Adrenal gland (tissue), 12 donors: ENCODE data around the gene ACE. TPM values are rescaled to one million over a fixed set of nuclear protein-coding genes. Genes with fewer than 3 reads are reported as not detected.

Source experiments
- DNase-seq, 7 donors: peaks; one replicate each; pipeline ENCODE4 v3.0.0-alpha.2; 2019 to 2020
- H3K27ac ChIP-seq, 5 donors: fragments of 200-600 bp; sonication (generic) in 4 of 5; 1 replicate in 3 of 5; 2 replicates in 2 of 5; pipeline versions ENCODE4 v1.5.1 to v1.8.0; 2016 to 2020; ENCODE audit warnings: mild to moderate bottlenecking in 1 of 5
- H3K27me3 ChIP-seq: fragments of 200-600 bp; 2 replicates; pipeline ENCODE4 v1.8.0; 2021
- H3K36me3 ChIP-seq, 2 donors: fragments of 200-600 bp; replicated peaks in 1 of 2; 1 replicate in 1 of 2; 2 replicates in 1 of 2; pipeline versions ENCODE4 v1.5.1 to v1.8.0; 2018 to 2022
- H3K4me1 ChIP-seq, 2 donors: fragments of 200-600 bp; replicated peaks in 1 of 2; 1 replicate in 1 of 2; 2 replicates in 1 of 2; pipeline versions ENCODE4 v1.5.1 to v1.8.0; 2018 to 2021
- H3K4me3 ChIP-seq, 4 donors: fragments of 200-600 bp; sonication (generic) in 3 of 4; one replicate each; pipeline ENCODE4 v1.5.1; 2016 to 2018
- H3K9me3 ChIP-seq, 3 donors: fragments of 200-600 bp; sonication (generic) in 1 of 3; replicated peaks in 1 of 3; 1 replicate in 2 of 3; 2 replicates in 1 of 3; pipeline versions ENCODE4 v1.5.1 to v1.8.0; 2016 to 2021
- CTCF ChIP-seq, 6 experiments: fragments of 450-650 bp in 4 of 6; fragments of 200-600 bp in 2 of 6; sonication (generic) in 1 of 6; IDR thresholded peaks; 1 replicate in 5 of 6; 2 replicates in 1 of 6; pipeline versions ENCODE4 v1.5.1 to v1.8.0; 2016 to 2021; ENCODE audit warnings: antibody characterized with exemption in 6 of 6, mild to moderate bottlenecking in 2 of 6, moderate library complexity in 1 of 6
- POLR2A ChIP-seq, 2 donors: fragments of 450-650 bp; IDR thresholded peaks; one replicate each; pipeline ENCODE4 v1.6.1; 2017; ENCODE audit warnings: antibody characterized with exemption in 2 of 2, mild to moderate bottlenecking in 2 of 2, moderate library complexity in 1 of 2
- WGBS, 4 donors: extraction: QIAGEN DNeasy Blood & Tissue Kit in 2 of 4; methylation state at CpG; one replicate each; pipeline versions ENCODE4 v1.1.5 to v1.1.7; 2013 to 2017; 5-methylcytosine and 5-hydroxymethylcytosine counted together
- intact Hi-C, 2 donors: fragments of 100-400 bp; cut with DNase I; formaldehyde crosslinking; loops; one replicate each; pipeline versions ENCODE4 v1.14.1 to v1.15.0; 2022 to 2023
- polyA plus RNA-seq, 3 donors: library from polyadenylated mRNA; stranded (reverse); fragments of 200-250 nt in 2 of 3; fragments of 350-450 nt in 1 of 3; fragmentation: Illumina TruSeq in 1 of 3; extraction: RNeasy Lipid Tissue Mini Kit (QIAGEN cat#74804) in 1 of 3; gene quantifications; one replicate each; pipeline ENCODE4 v1.2.3, GENCODE V29; 2013 to 2014
- total RNA-seq, 9 donors: library from RNA; depleted of rRNA in 4 of 9; stranded (reverse); fragments of >200 nt in 4 of 9; fragments of 120-200 nt in 1 of 9; fragmentation: NEBNext Ultra II Directional in 1 of 9; extraction: Animal tissue kit (Norgen Biotek cat#: 25700) in 1 of 9; gene quantifications; one replicate each; pipeline versions ENCODE4 v1.1.0 to v1.2.4, GENCODE V29; 2013 to 2023
- donor health status: healthy with polysubstance abuse.
- donor health status: Bipolar disorder and iron deficiency.
- donor health status: DM: yes; HTN: yes; CAD: no.
- donor health status: DM: no; HTN: no; CAD: no.
- donor health status: DM: no; HTN: no; CAD: no.
- donor health status: DM: yes; HTN: yes; CAD: no.

Gene ACE
- total and polyA plus RNA-seq, 12 donors = 0.55 to 49.7 (median 12.2) TPM

- no peak overlapping the region for H3K4me3 ChIP-seq
- no peaks in the 10 kb centered on the region for H3K9me3 ChIP-seq
- peaks cover 14 to 27% of the 10 kb centered on the region in 2 donors for H3K4me1 ChIP-seq
- H3K27ac ChIP-seq = peak overlapping the region in 1 of 5 donors; percentile 83
- no peaks in the 10 kb centered on the region for H3K36me3 ChIP-seq
- no peak for TF ChIP-seq CTCF (IDR thresholded peaks at IDR 0.05)
- no peak for TF ChIP-seq POLR2A (IDR thresholded peaks at IDR 0.05)
- H3K27me3 ChIP-seq = no peaks in the 10 kb centered on the region
- intact Hi-C loops = no loop called here
- DNase-seq = no peak
- 80 to 92% (median 87%) methylated on average over 3 of the region's 3 CpGs for WGBS, 4 donors
These were observed 32.4 kb upstream of the ACE start for GRCh38 chr17:63444457-63444856.

- 68 to 77% (median 71%) methylated on average over 7 of the region's 7 CpGs for WGBS, 4 donors
- Histone ChIP-seq H3K9me3 (no peaks in the 10 kb centered on the region), H3K4me3 (peak overlapping the region in 2 of 4 donors; percentile 65 to 92), H3K27ac (peak overlapping the region in 1 of 5 donors; percentile 83), H3K4me1 (peaks cover 14 to 29% of the 10 kb centered on the region in 2 donors), H3K36me3 (no peaks in the 10 kb centered on the region), H3K27me3 (no peaks in the 10 kb centered on the region)
- no peak for TF ChIP-seq POLR2A (IDR thresholded peaks at IDR 0.05)
- no peak for TF ChIP-seq CTCF (IDR thresholded peaks at IDR 0.05)
- intact Hi-C loops = no loop called here
- DNase-seq = no peak
These were observed 31.8 kb upstream of the ACE start for GRCh38 chr17:63445065-63445464.

GRCh38 chr17:63445571-63445953 lies 31.3 kb upstream of the ACE start:
- TF ChIP-seq POLR2A (IDR thresholded peaks at IDR 0.05) = peak in 1 of 2 donors; percentile 1
- TF ChIP-seq CTCF (IDR thresholded peaks at IDR 0.05) = no peak
- peaks cover 14 to 34% of the 10 kb centered on the region in 2 donors for H3K4me1 ChIP-seq
- intact Hi-C loops = no loop called here
- no peaks in the 10 kb centered on the region for H3K27me3 ChIP-seq
- 2 to 33% (median 8%) methylated on average over 1 to 24 of the region's 24 CpGs for WGBS, 4 donors
- H3K27ac ChIP-seq = peak overlapping the region in 4 of 5 donors; percentile 62 to 89 (median 74)
- no peaks in the 10 kb centered on the region for H3K9me3 ChIP-seq
- H3K4me3 ChIP-seq = peak overlapping the region in 3 of 4 donors; percentile 29 to 92 (median 65)
- DNase-seq = peak in 6 of 7 donors; percentile 39 to 64 (median 56)
- no peaks in the 10 kb centered on the region for H3K36me3 ChIP-seq

- Histone ChIP-seq H3K4me3 (peak within 1 kb of the TSS in 3 of 4 donors; percentile 29 to 92 (median 65)), H3K27ac (peak within 1 kb of the TSS in 4 of 5 donors; percentile 62 to 89 (median 74)), H3K9me3 (no peaks in the 10 kb centered on the region), H3K27me3 (no peaks in the 10 kb centered on the region), H3K4me1 (peaks cover 14 to 39% of the 10 kb centered on the region in 2 donors), H3K36me3 (no peaks in the 10 kb centered on the region)
- intact Hi-C loops = no loop called here
- WGBS, 4 donors = 0 to 45% (median 4%) methylated on average over 8 to 98 of the region's 99 CpGs
- DNase-seq = peak; percentile 71 to 83 (median 75)
- TF ChIP-seq CTCF (IDR thresholded peaks at IDR 0.05) (peak in 5 of 6 experiments; percentile 29 to 74 (median 59)), POLR2A (IDR thresholded peaks at IDR 0.05) (peak in 1 of 2 donors; percentile 34)
These were observed 30.7 kb upstream of the ACE start, which contains the start of gene CYB561 for GRCh38 chr17:63445954-63446752. CYB561 (minus strand) TSS chr17:63446306; CDS start chr17:63437547, 8,759 bp downstream.
